ENCODE measurements around the gene DMD.

DMD gene

DNA sequence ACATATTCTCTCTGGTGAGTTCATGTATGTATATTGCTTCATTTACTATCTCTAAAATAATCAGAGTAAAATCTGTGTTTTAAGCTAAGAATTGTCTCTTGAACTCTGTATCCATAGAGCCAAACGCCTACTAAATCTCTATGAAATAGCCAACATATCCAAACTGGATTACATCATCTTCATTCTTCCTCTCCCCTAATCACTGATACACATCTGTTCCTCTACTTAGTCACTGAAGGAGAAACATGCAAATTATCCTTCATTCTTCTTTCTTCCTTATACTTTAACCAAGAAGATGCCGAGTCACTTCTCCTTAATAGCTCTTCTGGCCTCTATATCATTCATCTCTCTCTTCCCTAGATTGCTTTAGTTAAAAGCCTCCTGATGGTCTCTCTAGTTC lies 1509.1 kb downstream of the DMD start:
- Histone ChIP-seq H3K9ac (ENCODE audit: low read depth, low read length) (no peak overlapping the region), H3K4me2 (ENCODE audit: insufficient read depth, low read length) (no peak overlapping the region), H2AFZ (ENCODE audit: low read depth, low read length) (no peak overlapping the region), H4K20me1 (ENCODE audit: insufficient read depth, low read length) (no peaks in the 10 kb centered on the region), H3K27me3 (ENCODE audit: insufficient read depth, low read length, poor library complexity) (no peaks in the 10 kb centered on the region), H3K4me3 (ENCODE audit: low read depth in 1 of 2, low read length in 2 of 2) (no peak overlapping the region), H3K4me1 (ENCODE audit: insufficient read depth, low read length) (no peaks in the 10 kb centered on the region), H3K27ac (ENCODE audit: low read length) (no peak overlapping the region), H3K79me2 (ENCODE audit: insufficient read depth, low read length) (no peaks in the 10 kb centered on the region), H3K9me3 (ENCODE audit: insufficient read depth, low read length, severe bottlenecking) (no peaks in the 10 kb centered on the region), H3K36me3 (ENCODE audit: insufficient read depth, low read length) (no peaks in the 10 kb centered on the region)
- no peak for ATAC-seq (ENCODE audit: insufficient read depth, low read depth)
- no peak for TF ChIP-seq EZH2 (IDR thresholded peaks at IDR 0.05; ENCODE audit: borderline replicate concordance, low read depth, low read length, severe bottlenecking)
- TF ChIP-seq CTCF (IDR thresholded peaks at IDR 0.05; ENCODE audit: borderline replicate concordance, extremely low read depth, low read length, poor library complexity, severe bottlenecking): no peak
- no peak for DNase-seq

DNA sequence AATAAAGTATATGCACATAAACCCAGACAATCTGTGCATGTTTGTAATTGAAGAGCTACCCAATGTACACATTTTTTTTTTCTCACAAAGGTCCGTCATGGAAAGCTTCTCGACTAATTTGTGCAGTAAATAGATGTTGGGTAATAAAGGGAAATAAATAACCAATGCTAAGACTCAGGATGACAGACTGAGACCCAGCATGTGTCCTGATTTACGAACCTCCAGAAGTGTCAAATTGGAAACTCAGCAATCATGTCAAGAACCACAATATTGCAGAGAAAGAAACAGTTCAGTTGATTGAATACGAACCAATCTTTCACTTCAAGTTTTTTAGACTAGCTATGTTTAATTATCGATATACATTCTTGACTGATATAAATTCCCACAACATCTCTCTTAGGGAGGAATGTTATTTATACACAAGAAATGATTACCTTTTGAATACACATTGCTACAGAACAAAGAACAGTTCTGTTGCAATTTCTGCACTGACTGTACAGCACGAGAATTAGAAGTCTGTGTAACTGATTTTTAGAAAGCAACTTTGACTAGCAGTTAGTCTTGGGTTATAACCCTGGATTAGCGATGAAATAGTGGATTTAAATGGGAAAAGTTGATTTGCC lies 1513.9 kb downstream of the DMD start:
- Histone ChIP-seq H4K20me1 (ENCODE audit: insufficient read depth, low read length) (no peaks in the 10 kb centered on the region), H3K36me3 (ENCODE audit: insufficient read depth, low read length) (no peaks in the 10 kb centered on the region), H3K4me3 (ENCODE audit: low read depth in 1 of 2, low read length in 2 of 2) (no peak overlapping the region), H3K9ac (ENCODE audit: low read depth, low read length) (no peak overlapping the region), H3K4me2 (ENCODE audit: insufficient read depth, low read length) (no peak overlapping the region), H3K4me1 (ENCODE audit: insufficient read depth, low read length) (no peaks in the 10 kb centered on the region), H3K79me2 (ENCODE audit: insufficient read depth, low read length) (no peaks in the 10 kb centered on the region), H2AFZ (ENCODE audit: low read depth, low read length) (no peak overlapping the region), H3K9me3 (ENCODE audit: insufficient read depth, low read length, severe bottlenecking) (no peaks in the 10 kb centered on the region), H3K27me3 (ENCODE audit: insufficient read depth, low read length, poor library complexity) (no peaks in the 10 kb centered on the region), H3K27ac (ENCODE audit: low read length) (no peak overlapping the region)
- TF ChIP-seq EZH2 (IDR thresholded peaks at IDR 0.05; ENCODE audit: borderline replicate concordance, low read depth, low read length, severe bottlenecking): no peak
- TF ChIP-seq CTCF (IDR thresholded peaks at IDR 0.05; ENCODE audit: borderline replicate concordance, extremely low read depth, low read length, poor library complexity, severe bottlenecking): no peak
- no peak for DNase-seq
- no peak for ATAC-seq (ENCODE audit: insufficient read depth, low read depth)

- Histone ChIP-seq H3K27me3 (ENCODE audit: insufficient read depth, low read length, poor library complexity) (no peaks in the 10 kb centered on the region), H3K4me3 (ENCODE audit: low read depth in 1 of 2, low read length in 2 of 2) (no peak overlapping the region), H4K20me1 (ENCODE audit: insufficient read depth, low read length) (no peaks in the 10 kb centered on the region), H2AFZ (ENCODE audit: low read depth, low read length) (no peak overlapping the region), H3K27ac (ENCODE audit: low read length) (no peak overlapping the region), H3K9me3 (ENCODE audit: insufficient read depth, low read length, severe bottlenecking) (no peaks in the 10 kb centered on the region), H3K79me2 (ENCODE audit: insufficient read depth, low read length) (no peaks in the 10 kb centered on the region), H3K4me1 (ENCODE audit: insufficient read depth, low read length) (no peaks in the 10 kb centered on the region), H3K4me2 (ENCODE audit: insufficient read depth, low read length) (no peak overlapping the region), H3K9ac (ENCODE audit: low read depth, low read length) (no peak overlapping the region), H3K36me3 (ENCODE audit: insufficient read depth, low read length) (no peaks in the 10 kb centered on the region)
- DNase-seq (no peak), ATAC-seq (ENCODE audit: insufficient read depth, low read depth) (no peak)
- TF ChIP-seq CTCF (IDR thresholded peaks at IDR 0.05; ENCODE audit: borderline replicate concordance, extremely low read depth, low read length, poor library complexity, severe bottlenecking) (no peak), EZH2 (IDR thresholded peaks at IDR 0.05; ENCODE audit: borderline replicate concordance, low read depth, low read length, severe bottlenecking) (no peak)
Measured at GRCh38 chrX:31679861-31680260, 1531.5 kb downstream of the DMD start.

Data from DND-41 (cell line).